OCI-LY1 (cell line): ENCODE measurements around the gene PIGQ.
A peak's percentile ranks its signal among the peaks of the same experiment; 100 is the strongest.

Source experiments
- H2AFZ ChIP-seq: fragments of 200-600 bp; sonication (generic), shearing (Covaris generic); 2 replicates; pipeline ENCODE4 v1.6.0; 2014; ENCODE audit warnings: antibody characterized with exemption, mild to moderate bottlenecking, low read length
- H3F3A ChIP-seq: fragments of 200-600 bp; sonication (generic), shearing (Covaris generic); 2 replicates; pipeline ENCODE4 v1.6.0; 2014; ENCODE audit warnings: mild to moderate bottlenecking, antibody characterized with exemption, low read length, moderate library complexity; ENCODE audit not compliant: insufficient read depth
- H3K27ac ChIP-seq: fragments of 200-600 bp; sonication (generic); 2 replicates; pipeline ENCODE4 v1.5.1; 2014; ENCODE audit warnings: low read length, mixed run types, mild to moderate bottlenecking, low read depth; ENCODE audit not compliant: poor library complexity, severe bottlenecking
- H3K27me3 ChIP-seq: fragments of 200-600 bp; sonication (generic); 2 replicates; pipeline ENCODE4 v1.6.0; 2014; ENCODE audit warnings: antibody characterized with exemption, mild to moderate bottlenecking, low read length, moderate library complexity; ENCODE audit not compliant: insufficient read depth
- H3K36me3 ChIP-seq: fragments of 200-600 bp; sonication (generic); 2 replicates; pipeline ENCODE4 v1.6.1; 2014; ENCODE audit warnings: mild to moderate bottlenecking, antibody characterized with exemption, low read length, moderate library complexity, mixed read lengths; ENCODE audit not compliant: insufficient read depth
- H3K4me1 ChIP-seq: fragments of 200-600 bp; sonication (generic); 2 replicates; pipeline ENCODE4 v1.5.1; 2014; ENCODE audit warnings: mild to moderate bottlenecking, low read length, moderate library complexity; ENCODE audit not compliant: insufficient read depth, severe bottlenecking
- H3K4me2 ChIP-seq: fragments of 200-600 bp; sonication (generic), shearing (Covaris generic); 2 replicates; pipeline ENCODE4 v1.6.1; 2014; ENCODE audit warnings: low read length
- H3K4me3 ChIP-seq: fragments of 200-600 bp; sonication (generic); 2 replicates; pipeline ENCODE4 v1.5.1; 2014; ENCODE audit warnings: low read length, low read depth, mild to moderate bottlenecking, mixed read lengths; ENCODE audit not compliant: poor library complexity, severe bottlenecking
- H3K79me2 ChIP-seq: fragments of 200-600 bp; shearing (Covaris generic); 2 replicates; pipeline ENCODE4 v1.6.1; 2016; ENCODE audit warnings: mixed run types, low read length, mixed read lengths; ENCODE audit not compliant: insufficient read depth
- H3K9ac ChIP-seq: fragments of 200-600 bp; sonication (generic), shearing (Covaris generic); 2 replicates; pipeline ENCODE4 v1.6.1; 2014; ENCODE audit warnings: mild to moderate bottlenecking, low read length, mixed read lengths
- H3K9me2 ChIP-seq: fragments of 200-600 bp; sonication (generic), shearing (Covaris generic); 2 replicates; pipeline ENCODE4 v1.6.1; 2014; ENCODE audit warnings: low read depth, mild to moderate bottlenecking, low read length, mixed read lengths
- H3K9me3 ChIP-seq: fragments of 200-600 bp; shearing (Covaris generic); 2 replicates; pipeline ENCODE4 v1.6.1; 2014; ENCODE audit warnings: low read length, mixed read lengths
- H4K20me1 ChIP-seq: fragments of 200-600 bp; sonication (generic), shearing (Covaris generic); 2 replicates; pipeline ENCODE4 v1.6.0; 2016; ENCODE audit warnings: mild to moderate bottlenecking, low read length; ENCODE audit not compliant: insufficient read depth
- CTCF ChIP-seq: fragments of 200-600 bp; sonication (generic), shearing (Covaris generic); IDR thresholded peaks from 2 replicates; pipeline ENCODE4 v1.5.1; 2017; ENCODE audit warnings: mild to moderate bottlenecking, antibody characterized with exemption, low read length, moderate library complexity, mixed read lengths
- EZH2 ChIP-seq: fragments of 200-600 bp; sonication (generic), shearing (Covaris generic); IDR thresholded peaks from 2 replicates; pipeline ENCODE4 v1.8.0; 2017; ENCODE audit warnings: borderline replicate concordance, mixed run types, mild to moderate bottlenecking, antibody characterized with exemption, low read length, moderate library complexity, mixed read lengths

PIGQ gene

GRCh38 chr16:585351-585750 lies 15.6 kb downstream of the PIGQ start:
- no peak overlapping the region for H3K4me2 ChIP-seq
- H4K20me1 ChIP-seq = no peaks in the 10 kb centered on the region
- no peaks in the 10 kb centered on the region for H3K79me2 ChIP-seq
- H2AFZ ChIP-seq = no peak overlapping the region
- H3F3A ChIP-seq = no peaks in the 10 kb centered on the region
- TF ChIP-seq EZH2 (no peak), CTCF (no peak)
- H3K27ac ChIP-seq = no peak overlapping the region
- H3K9ac ChIP-seq = no peak overlapping the region
- H3K9me2 ChIP-seq = no peaks in the 10 kb centered on the region
- no peaks in the 10 kb centered on the region for H3K27me3 ChIP-seq
- H3K36me3 ChIP-seq = peaks cover 3% of the 10 kb centered on the region; the same call in 1 of the 2 replicates
- peaks cover 15% of the 10 kb centered on the region for H3K4me1 ChIP-seq
- H3K4me3 ChIP-seq = no peak overlapping the region
- H3K9me3 ChIP-seq = no peaks in the 10 kb centered on the region

- Histone ChIP-seq H3K27me3 (no peaks in the 10 kb centered on the region), H3K4me1 (peaks cover 23% of the 10 kb centered on the region), H3F3A (no peaks in the 10 kb centered on the region), H3K9ac (no peak overlapping the region), H2AFZ (no peak overlapping the region), H3K9me3 (no peaks in the 10 kb centered on the region), H4K20me1 (no peaks in the 10 kb centered on the region), H3K27ac (no peak overlapping the region), H3K4me2 (no peak overlapping the region), H3K9me2 (no peaks in the 10 kb centered on the region), H3K36me3 (peaks cover 3% of the 10 kb centered on the region; the same call in 1 of the 2 replicates), H3K79me2 (no peaks in the 10 kb centered on the region), H3K4me3 (no peak overlapping the region)
- no peak for TF ChIP-seq CTCF
- TF ChIP-seq EZH2 = no peak
Observed at GRCh38 chr16:586047-586644, 16.4 kb downstream of the PIGQ start.

- H3K4me2 ChIP-seq = no peak overlapping the region
- no peak overlapping the region for H3K27ac ChIP-seq
- no peaks in the 10 kb centered on the region for H4K20me1 ChIP-seq
- H3K9me3 ChIP-seq = no peaks in the 10 kb centered on the region
- no peaks in the 10 kb centered on the region for H3K27me3 ChIP-seq
- no peaks in the 10 kb centered on the region for H3K79me2 ChIP-seq
- TF ChIP-seq CTCF (no peak), EZH2 (no peak)
- H3K9ac ChIP-seq = no peak overlapping the region; the same call in 1 of the 2 replicates
- no peak overlapping the region for H2AFZ ChIP-seq
- no peaks in the 10 kb centered on the region for H3K9me2 ChIP-seq
- peak overlapping the region; percentile 84 for H3K4me3 ChIP-seq
- H3F3A ChIP-seq = no peaks in the 10 kb centered on the region
- H3K4me1 ChIP-seq = peaks cover 23% of the 10 kb centered on the region
- H3K36me3 ChIP-seq = peaks cover 3% of the 10 kb centered on the region; the same call in 1 of the 2 replicates
Observed at GRCh38 chr16:586645-587590, 17.1 kb downstream of the PIGQ start.
